ENCODE measurements around the gene C22orf42. TPM values are rescaled to one million over a fixed set of nuclear protein-coding genes. Genes with fewer than 3 reads are reported as not detected.

Gene C22orf42
- total RNA-seq, 4 donors from 2014 or later, result not detected

DNA sequence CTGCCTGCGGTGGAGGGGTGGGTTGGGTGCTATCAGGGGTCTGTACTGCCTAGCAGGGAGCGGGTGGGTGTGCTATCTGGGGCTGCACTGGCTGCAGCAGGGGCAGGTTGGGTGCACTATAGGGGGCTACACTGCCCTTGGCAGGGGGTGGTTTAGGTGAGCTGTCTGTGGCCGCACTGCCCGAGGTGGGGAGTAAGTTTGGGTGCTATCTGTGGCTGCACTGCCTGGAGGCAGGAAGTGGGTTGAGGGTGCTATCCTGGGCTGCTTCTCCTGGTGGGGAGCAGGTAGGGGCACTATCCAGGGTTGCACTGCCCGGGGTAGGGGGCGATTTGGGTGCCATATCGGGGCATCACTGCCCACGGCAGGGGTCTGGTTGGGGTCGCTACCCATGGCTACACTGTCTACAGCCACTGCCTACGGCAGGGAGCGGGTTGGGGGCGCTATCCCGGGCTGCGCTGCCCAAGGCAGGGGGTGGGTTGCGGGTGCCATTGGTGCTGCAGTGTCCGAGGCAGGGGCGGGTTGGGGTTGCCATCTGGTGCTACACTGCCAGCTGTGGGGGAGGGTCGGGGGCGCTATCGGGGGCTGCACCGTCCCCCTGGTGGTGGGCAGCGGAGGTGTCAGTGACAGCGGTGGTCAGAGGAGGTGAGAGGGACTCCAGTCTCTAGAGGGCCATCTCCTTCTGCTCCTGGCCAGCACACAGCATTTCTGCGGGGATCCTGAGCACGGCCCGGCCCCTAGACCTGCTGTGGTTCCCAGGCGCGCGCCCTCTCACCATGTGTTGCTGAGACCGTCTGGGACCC lies 47.1 kb upstream of the C22orf42 start:
- no peak for DNase-seq
- Histone ChIP-seq H3K27ac (no peak overlapping the region), H3K4me3 (no peak overlapping the region), H3K27me3 (peaks cover 0 to 8% of the 10 kb centered on the region in 2 donors), H3K9me3 (no peaks in the 10 kb centered on the region), H3K36me3 (no peaks in the 10 kb centered on the region), H3K4me1 (no peaks in the 10 kb centered on the region)
- TF ChIP-seq, protein P1, sequence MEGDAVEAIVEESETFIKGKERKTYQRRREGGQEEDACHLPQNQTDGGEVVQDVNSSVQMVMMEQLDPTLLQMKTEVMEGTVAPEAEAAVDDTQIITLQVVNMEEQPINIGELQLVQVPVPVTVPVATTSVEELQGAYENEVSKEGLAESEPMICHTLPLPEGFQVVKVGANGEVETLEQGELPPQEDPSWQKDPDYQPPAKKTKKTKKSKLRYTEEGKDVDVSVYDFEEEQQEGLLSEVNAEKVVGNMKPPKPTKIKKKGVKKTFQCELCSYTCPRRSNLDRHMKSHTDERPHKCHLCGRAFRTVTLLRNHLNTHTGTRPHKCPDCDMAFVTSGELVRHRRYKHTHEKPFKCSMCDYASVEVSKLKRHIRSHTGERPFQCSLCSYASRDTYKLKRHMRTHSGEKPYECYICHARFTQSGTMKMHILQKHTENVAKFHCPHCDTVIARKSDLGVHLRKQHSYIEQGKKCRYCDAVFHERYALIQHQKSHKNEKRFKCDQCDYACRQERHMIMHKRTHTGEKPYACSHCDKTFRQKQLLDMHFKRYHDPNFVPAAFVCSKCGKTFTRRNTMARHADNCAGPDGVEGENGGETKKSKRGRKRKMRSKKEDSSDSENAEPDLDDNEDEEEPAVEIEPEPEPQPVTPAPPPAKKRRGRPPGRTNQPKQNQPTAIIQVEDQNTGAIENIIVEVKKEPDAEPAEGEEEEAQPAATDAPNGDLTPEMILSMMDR (IDR thresholded peaks at IDR 0.05), result no peak
- TF ChIP-seq POLR2A (IDR thresholded peaks at IDR 0.05), result no peak
- intact Hi-C loops (cut with DNase I; ENCODE audit: low total_unique reads), result no loop called here

DNA sequence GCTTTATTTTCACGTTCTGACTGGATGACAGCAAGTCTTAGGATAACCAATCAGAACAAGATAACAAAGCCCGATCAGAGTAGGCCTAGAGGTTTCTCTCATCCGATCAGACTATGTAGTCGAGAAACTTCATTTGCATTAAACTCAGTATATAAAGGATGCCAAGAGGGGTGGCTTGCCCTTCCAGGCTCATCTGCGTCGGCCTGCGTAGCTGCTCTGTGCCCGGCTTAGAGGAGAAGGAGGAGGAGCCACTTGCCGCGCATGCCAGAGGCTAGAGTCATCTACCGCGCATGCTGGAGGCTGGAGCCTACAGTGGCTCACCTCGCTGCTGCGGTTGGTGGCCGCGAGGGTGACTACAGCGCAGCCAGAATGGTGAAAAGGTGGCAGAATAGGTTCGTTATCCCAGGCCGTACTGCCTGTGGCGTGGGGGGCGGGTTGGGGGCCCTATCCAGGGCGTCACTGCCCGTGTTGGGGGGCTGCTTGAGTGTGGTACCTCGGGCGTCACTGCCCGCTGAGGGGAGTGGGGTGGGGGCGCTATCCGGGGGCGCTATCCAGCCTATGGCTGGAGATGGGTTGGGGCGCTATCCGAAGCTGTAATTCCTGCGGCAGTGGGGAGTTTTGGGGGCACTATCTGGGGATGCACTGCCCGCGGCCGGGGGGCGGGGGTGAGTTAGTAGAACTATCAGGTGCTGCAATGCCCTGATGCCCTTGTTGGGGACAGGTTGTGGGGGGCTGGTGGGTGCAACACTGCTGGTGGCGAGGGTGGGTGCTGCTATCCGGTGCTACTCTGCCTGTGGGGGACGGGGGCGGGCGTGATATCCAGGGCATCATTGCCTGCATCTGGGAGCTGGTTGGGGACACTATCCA lies 46.0 kb upstream of the C22orf42 start, which contains the start of gene RFPL2:
RFPL2 (minus strand) TSS at position 218 of the 867 bp plus-strand sequence. CDS start 2,622 bp downstream, outside the sequence.
- no peaks in the 10 kb centered on the region for H3K9me3 ChIP-seq
- no peak within 1 kb of the TSS for H3K27ac ChIP-seq
- TF ChIP-seq, protein P1 (IDR thresholded peaks at IDR 0.05), result no peak
- no peak for TF ChIP-seq POLR2A (IDR thresholded peaks at IDR 0.05)
- no peaks in the 10 kb centered on the region for H3K36me3 ChIP-seq
- no peak within 1 kb of the TSS for H3K4me3 ChIP-seq
- DNase-seq, result no peak
- H3K4me1 ChIP-seq, result no peaks in the 10 kb centered on the region
- intact Hi-C loops (cut with DNase I; ENCODE audit: low total_unique reads), result no loop called here
- peaks cover 0 to 8% of the 10 kb centered on the region in 2 donors for H3K27me3 ChIP-seq

DNA sequence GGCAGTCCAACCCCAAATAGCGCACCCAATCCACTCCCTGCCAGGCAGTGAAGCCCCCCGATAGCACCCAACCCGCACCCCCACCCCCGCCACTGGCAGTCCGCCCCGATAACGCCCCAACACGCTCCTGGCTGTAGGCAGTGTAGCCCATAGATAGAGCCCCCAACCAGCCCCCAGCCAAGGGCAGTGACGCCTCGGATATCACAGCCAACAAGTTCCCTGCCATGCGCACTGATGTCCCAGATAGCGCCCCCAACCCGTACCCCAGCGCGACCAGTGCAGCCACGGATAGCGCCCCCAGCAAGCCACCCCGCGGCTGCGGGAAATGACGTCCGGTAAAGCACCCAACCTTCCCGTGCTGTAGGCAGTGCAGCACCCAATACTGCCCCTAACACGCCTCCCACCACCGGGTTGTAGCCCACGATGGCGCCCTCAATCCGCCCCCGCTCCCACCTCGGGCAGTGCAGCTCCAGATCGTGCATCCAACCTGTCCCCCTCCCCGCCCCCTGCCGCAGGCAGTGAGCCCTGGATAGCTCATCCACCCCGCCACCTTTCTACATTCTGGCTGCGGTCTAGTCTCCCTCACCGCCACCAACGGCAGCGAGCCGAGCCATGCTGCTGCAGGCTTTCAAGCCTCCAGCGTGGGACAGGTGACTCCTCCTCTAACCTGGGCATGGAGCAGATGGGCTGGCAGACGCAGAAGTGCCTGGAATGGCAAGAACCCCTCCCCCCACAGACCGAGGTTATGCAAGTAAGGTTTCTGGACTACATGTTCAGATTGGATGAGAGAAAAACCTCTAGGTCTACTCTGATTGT lies 45.1 kb upstream of the C22orf42 start:
- Histone ChIP-seq H3K4me3 (no peak overlapping the region), H3K27me3 (peaks cover 0 to 8% of the 10 kb centered on the region in 2 donors), H3K36me3 (no peaks in the 10 kb centered on the region), H3K4me1 (no peaks in the 10 kb centered on the region), H3K27ac (no peak overlapping the region), H3K9me3 (no peaks in the 10 kb centered on the region)
- no peak for DNase-seq
- no peak for TF ChIP-seq POLR2A (IDR thresholded peaks at IDR 0.05)
- TF ChIP-seq, protein P1 (IDR thresholded peaks at IDR 0.05), result no peak
- intact Hi-C loops (cut with DNase I; ENCODE audit: low total_unique reads), result no loop called here

DNA sequence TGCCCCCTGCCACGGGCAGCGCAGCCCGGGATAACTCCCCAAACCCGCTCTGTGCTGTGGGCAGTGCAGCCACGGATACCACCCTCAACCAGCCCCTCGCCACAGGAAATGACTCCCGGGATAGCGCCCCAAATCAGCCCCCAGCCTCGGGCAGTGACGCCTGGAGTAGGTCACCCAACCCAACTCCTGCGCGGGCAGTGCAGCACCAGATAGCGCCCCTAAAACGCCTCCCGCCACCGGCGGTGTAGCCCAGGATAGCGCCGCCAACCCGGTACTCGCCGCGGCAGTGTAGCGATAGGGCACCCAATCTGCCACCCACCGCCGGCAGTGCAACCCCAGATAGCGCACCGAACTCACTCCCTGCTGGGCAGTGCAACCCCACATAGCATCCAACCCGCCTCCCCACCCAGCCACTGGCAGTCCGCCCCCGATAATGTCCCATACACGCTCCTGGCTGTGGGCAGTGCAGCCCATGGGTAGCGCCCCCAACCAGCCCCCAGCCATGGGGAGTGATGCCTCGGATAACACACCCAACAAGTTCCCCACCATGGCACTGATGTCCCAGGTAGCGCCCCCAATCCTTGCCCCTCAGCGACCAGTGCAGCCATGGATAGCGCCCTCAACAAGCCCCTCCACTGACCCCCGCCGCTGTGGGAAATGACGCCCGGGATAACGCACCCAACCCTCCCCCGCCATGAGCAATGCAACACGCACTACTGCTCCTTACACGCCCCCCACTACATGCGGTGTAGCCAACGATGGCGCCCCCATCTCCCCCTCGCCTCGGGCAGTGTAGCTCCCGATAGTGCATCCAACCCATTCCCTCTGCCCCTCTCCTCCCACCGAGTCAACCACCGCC lies 44.3 kb upstream of the C22orf42 start:
- no peak for DNase-seq
- H3K4me3 ChIP-seq, result no peak overlapping the region
- H3K27ac ChIP-seq, result no peak overlapping the region
- no peaks in the 10 kb centered on the region for H3K9me3 ChIP-seq
- intact Hi-C loops (cut with DNase I; ENCODE audit: low total_unique reads), result no loop called here
- H3K4me1 ChIP-seq, result no peaks in the 10 kb centered on the region
- no peaks in the 10 kb centered on the region for H3K36me3 ChIP-seq
- H3K27me3 ChIP-seq, result peaks cover 0 to 8% of the 10 kb centered on the region in 2 donors
- TF ChIP-seq POLR2A (IDR thresholded peaks at IDR 0.05), result no peak
- TF ChIP-seq, protein P1 (IDR thresholded peaks at IDR 0.05), result no peak
